ENCODE data around the gene LINC00237. TPM values are rescaled to one million over a fixed set of nuclear protein-coding genes. Genes with fewer than 3 reads are reported as not detected.

LINC00237 gene
- total RNA-seq, 4 donors from 2014 or later: 0.32 TPM; not detected in 3

- TF ChIP-seq, protein P1, sequence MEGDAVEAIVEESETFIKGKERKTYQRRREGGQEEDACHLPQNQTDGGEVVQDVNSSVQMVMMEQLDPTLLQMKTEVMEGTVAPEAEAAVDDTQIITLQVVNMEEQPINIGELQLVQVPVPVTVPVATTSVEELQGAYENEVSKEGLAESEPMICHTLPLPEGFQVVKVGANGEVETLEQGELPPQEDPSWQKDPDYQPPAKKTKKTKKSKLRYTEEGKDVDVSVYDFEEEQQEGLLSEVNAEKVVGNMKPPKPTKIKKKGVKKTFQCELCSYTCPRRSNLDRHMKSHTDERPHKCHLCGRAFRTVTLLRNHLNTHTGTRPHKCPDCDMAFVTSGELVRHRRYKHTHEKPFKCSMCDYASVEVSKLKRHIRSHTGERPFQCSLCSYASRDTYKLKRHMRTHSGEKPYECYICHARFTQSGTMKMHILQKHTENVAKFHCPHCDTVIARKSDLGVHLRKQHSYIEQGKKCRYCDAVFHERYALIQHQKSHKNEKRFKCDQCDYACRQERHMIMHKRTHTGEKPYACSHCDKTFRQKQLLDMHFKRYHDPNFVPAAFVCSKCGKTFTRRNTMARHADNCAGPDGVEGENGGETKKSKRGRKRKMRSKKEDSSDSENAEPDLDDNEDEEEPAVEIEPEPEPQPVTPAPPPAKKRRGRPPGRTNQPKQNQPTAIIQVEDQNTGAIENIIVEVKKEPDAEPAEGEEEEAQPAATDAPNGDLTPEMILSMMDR (IDR thresholded peaks at IDR 0.05): no peak
- TF ChIP-seq POLR2A (IDR thresholded peaks at IDR 0.05): no peak
- intact Hi-C loops (cut with DNase I; ENCODE audit: low total_unique reads): no loop called here
- no peak for DNase-seq (ENCODE audit: low spot score in 2 of 2)
- 61 to 66% methylated on average over 5 of the region's 5 CpGs for WGBS, 2 donors
- no peak overlapping the region for H3K4me3 ChIP-seq (ENCODE audit: low read depth, poor library complexity, severe bottlenecking)
Measured at GRCh38 chr20:21048841-21049273, 57.3 kb downstream of the LINC00237 start.

DNA sequence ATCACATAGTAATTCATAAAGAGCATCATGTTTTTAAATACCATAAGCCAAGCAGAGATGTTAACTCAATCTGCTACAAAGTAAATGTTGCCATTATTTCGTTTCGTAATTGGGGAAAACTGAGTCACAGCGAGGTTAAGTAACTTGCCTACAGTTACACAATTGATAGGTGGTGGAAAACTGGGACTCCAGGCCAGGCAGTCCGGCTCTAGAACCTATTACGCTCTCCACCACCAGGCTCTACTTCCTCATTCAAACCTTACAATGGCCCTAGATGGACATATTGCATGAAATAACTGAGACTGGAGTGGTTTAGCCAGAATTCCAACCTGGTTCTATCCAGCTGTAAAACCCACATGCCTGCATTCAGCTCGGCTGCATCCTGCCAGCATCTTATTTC lies 58.2 kb downstream of the LINC00237 start:
- WGBS, 2 donors: 78 to 86% methylated on average over 6 of the region's 6 CpGs
- TF ChIP-seq, protein P1 (IDR thresholded peaks at IDR 0.05): no peak
- no peak for TF ChIP-seq POLR2A (IDR thresholded peaks at IDR 0.05)
- intact Hi-C loops (cut with DNase I; ENCODE audit: low total_unique reads): no loop called here
- DNase-seq (ENCODE audit: low spot score in 2 of 2): no peak
- H3K4me3 ChIP-seq (ENCODE audit: low read depth, poor library complexity, severe bottlenecking): no peak overlapping the region

DNA sequence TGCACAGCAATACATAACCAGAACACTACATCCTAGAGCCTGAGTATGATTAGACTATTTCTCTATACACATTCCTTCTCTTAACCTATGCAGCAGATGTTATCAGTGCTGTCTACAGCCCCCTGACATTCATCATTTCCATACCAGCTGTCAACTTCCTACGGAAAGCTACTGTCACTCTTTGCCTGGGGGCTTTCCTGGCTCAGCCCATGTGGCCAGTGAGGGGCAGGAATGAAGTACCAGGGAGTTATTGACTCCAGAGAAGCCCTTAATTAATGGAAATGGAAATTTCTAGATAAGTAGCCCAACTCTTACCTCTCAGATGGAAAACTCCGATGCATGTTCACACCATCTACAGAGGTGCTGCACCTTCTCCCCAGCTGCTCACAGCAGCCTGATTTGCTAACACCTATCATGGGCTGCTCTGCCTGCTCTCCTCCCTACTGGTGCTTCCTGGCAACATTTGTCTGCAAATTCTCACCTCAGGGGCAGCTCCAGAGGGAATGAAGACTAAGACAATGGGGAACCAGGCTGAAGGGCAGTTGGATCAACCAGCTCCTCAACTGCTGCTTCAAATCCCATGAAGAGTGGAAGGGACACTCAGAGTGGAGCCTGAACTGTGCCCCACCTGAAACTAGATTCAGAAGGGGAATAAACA lies 59.6 kb downstream of the LINC00237 start:
- TF ChIP-seq POLR2A (IDR thresholded peaks at IDR 0.05): no peak
- TF ChIP-seq, protein P1 (IDR thresholded peaks at IDR 0.05): no peak
- WGBS, 2 donors: 25 to 31% methylated on average over 2 of the region's 2 CpGs
- intact Hi-C loops (cut with DNase I; ENCODE audit: low total_unique reads): no loop called here
- no peak for DNase-seq (ENCODE audit: low spot score in 2 of 2)
- H3K4me3 ChIP-seq (ENCODE audit: low read depth, poor library complexity, severe bottlenecking): no peak overlapping the region

Other genes starting within 250 kb of the LINC00237 start
- gene KIZ, start 19.7 kb upstream of the LINC00237 start, total RNA-seq: 10 to 100 TPM; 17.8 to 25.0 (median 23.0) TPM
- gene XRN2, start 197.0 kb upstream of the LINC00237 start, total RNA-seq: 10 to 100 TPM; 31.9 to 50.9 (median 37.3) TPM

Data from lower leg skin (tissue), 4 donors.